SK-N-MC (cell line): ENCODE results near the gene DISC1.

Experiments
- DNase-seq: peaks from one replicate; pipeline ENCODE4 v3.0.0-alpha.2; 2011; ENCODE audit warnings: low read depth, low spot score
- H3K27ac ChIP-seq: fragments of 200-600 bp; sonication (generic); 2 replicates; pipeline ENCODE4 v1.5.1; 2016; ENCODE audit warnings: mixed run types
- H3K36me3 ChIP-seq: fragments of 200-600 bp; sonication (generic); 2 replicates; pipeline ENCODE4 v1.6.1; 2017; ENCODE audit warnings: antibody characterized with exemption, low read length, mixed read lengths; ENCODE audit not compliant: insufficient read depth
- H3K4me3 ChIP-seq: fragments of 200-600 bp; sonication (generic); 2 replicates; pipeline ENCODE4 v1.5.1; 2016
- H3K9ac ChIP-seq: fragments of 200-600 bp; sonication (generic); 2 replicates; pipeline ENCODE4 v1.8.0; 2017; ENCODE audit warnings: mixed run types, mixed read lengths; ENCODE audit not compliant: insufficient read length
- H3K9me3 ChIP-seq: fragments of 200-600 bp; sonication (generic); 2 replicates; pipeline ENCODE4 v1.6.1; 2017; ENCODE audit warnings: low read depth, mild to moderate bottlenecking, antibody characterized with exemption, low read length, moderate library complexity, mixed read lengths
- EZH2 ChIP-seq: fragments of 200-600 bp; sonication (generic); IDR thresholded peaks from one replicate; pipeline ENCODE4 v1.6.1; 2017; ENCODE audit warnings: antibody characterized with exemption
- FOXP2 ChIP-seq: optimal IDR thresholded peaks from 2 replicates; pipeline ENCODE3; 2011; ENCODE audit warnings: mild to moderate bottlenecking, moderate library complexity; ENCODE audit not compliant: insufficient read depth; ENCODE audit errors: extremely low read length, control extremely low read depth
- POLR2AphosphoS5 ChIP-seq: IDR thresholded peaks from 2 replicates; pipeline ENCODE4 v1.6.1; 2012; ENCODE audit warnings: mild to moderate bottlenecking, low read depth, low read length, borderline replicate concordance

DISC1 gene

GRCh38 chr1:231814021-231814420, 187.4 kb downstream of the DISC1 start:
- Histone ChIP-seq H3K4me3 (no peak overlapping the region), H3K27ac (no peak overlapping the region), H3K9ac (no peak overlapping the region), H3K9me3 (no peaks in the 10 kb centered on the region), H3K36me3 (no peaks in the 10 kb centered on the region)
- no peak for DNase-seq
- TF ChIP-seq POLR2AphosphoS5 (no peak), FOXP2 (no peak), EZH2 (no peak)

- no peak overlapping the region for H3K4me3 ChIP-seq
- TF ChIP-seq POLR2AphosphoS5 (no peak), FOXP2 (no peak), EZH2 (no peak)
- no peaks in the 10 kb centered on the region for H3K9me3 ChIP-seq
- H3K36me3 ChIP-seq = no peaks in the 10 kb centered on the region
- no peak overlapping the region for H3K9ac ChIP-seq
- no peak for DNase-seq
- no peak overlapping the region for H3K27ac ChIP-seq
Observed at GRCh38 chr1:231814521-231814920, 187.9 kb downstream of the DISC1 start.

- Histone ChIP-seq H3K9me3 (no peaks in the 10 kb centered on the region), H3K9ac (no peak overlapping the region), H3K27ac (no peak overlapping the region), H3K36me3 (no peaks in the 10 kb centered on the region), H3K4me3 (no peak overlapping the region)
- no peak for DNase-seq
- TF ChIP-seq EZH2 (no peak), FOXP2 (no peak), POLR2AphosphoS5 (no peak)
Observed at GRCh38 chr1:231817801-231818200, 191.2 kb downstream of the DISC1 start.

GRCh38 chr1:231818337-231818736, 191.7 kb downstream of the DISC1 start:
- no peak overlapping the region for H3K9ac ChIP-seq
- no peak for TF ChIP-seq POLR2AphosphoS5
- TF ChIP-seq FOXP2 = no peak
- no peak for TF ChIP-seq EZH2
- H3K36me3 ChIP-seq = no peaks in the 10 kb centered on the region
- no peak overlapping the region for H3K27ac ChIP-seq
- H3K4me3 ChIP-seq = no peak overlapping the region
- no peaks in the 10 kb centered on the region for H3K9me3 ChIP-seq
- DNase-seq = no peak

GRCh38 chr1:231821281-231821680, 194.7 kb downstream of the DISC1 start:
- H3K9me3 ChIP-seq = no peaks in the 10 kb centered on the region
- no peak overlapping the region for H3K27ac ChIP-seq
- H3K9ac ChIP-seq = no peak overlapping the region
- no peak for TF ChIP-seq FOXP2
- TF ChIP-seq EZH2 = no peak
- TF ChIP-seq POLR2AphosphoS5 = no peak
- H3K36me3 ChIP-seq = no peaks in the 10 kb centered on the region
- DNase-seq = no peak
- no peak overlapping the region for H3K4me3 ChIP-seq

GRCh38 chr1:231822041-231822440, 195.5 kb downstream of the DISC1 start:
- TF ChIP-seq POLR2AphosphoS5 (no peak), EZH2 (no peak), FOXP2 (no peak)
- no peaks in the 10 kb centered on the region for H3K9me3 ChIP-seq
- no peak overlapping the region for H3K4me3 ChIP-seq
- DNase-seq = no peak
- no peak overlapping the region for H3K9ac ChIP-seq
- no peaks in the 10 kb centered on the region for H3K36me3 ChIP-seq
- no peak overlapping the region for H3K27ac ChIP-seq

- H3K9ac ChIP-seq = no peak overlapping the region
- H3K27ac ChIP-seq = no peak overlapping the region
- no peaks in the 10 kb centered on the region for H3K36me3 ChIP-seq
- TF ChIP-seq EZH2 (no peak), POLR2AphosphoS5 (no peak), FOXP2 (no peak)
- no peaks in the 10 kb centered on the region for H3K9me3 ChIP-seq
- DNase-seq = no peak
- no peak overlapping the region for H3K4me3 ChIP-seq
Observed at GRCh38 chr1:231826566-231826965, 200.0 kb downstream of the DISC1 start.

GRCh38 chr1:231827337-231828105, 200.9 kb downstream of the DISC1 start:
- no peaks in the 10 kb centered on the region for H3K9me3 ChIP-seq
- H3K27ac ChIP-seq = no peak overlapping the region
- no peaks in the 10 kb centered on the region for H3K36me3 ChIP-seq
- no peak overlapping the region for H3K4me3 ChIP-seq
- no peak overlapping the region for H3K9ac ChIP-seq
- no peak for DNase-seq
- TF ChIP-seq FOXP2 = no peak
